NOMO-1 treated with DMSO at 0.1 percent for 48 hours (cell line): ENCODE data around the gene RAB8A.

Source experiments
- DNase-seq: peaks from one replicate; lab custom pipeline; 2025; ENCODE audit not compliant: unreplicated experiment; lab: John Stamatoyannopoulos, UW

RAB8A gene

DNA sequence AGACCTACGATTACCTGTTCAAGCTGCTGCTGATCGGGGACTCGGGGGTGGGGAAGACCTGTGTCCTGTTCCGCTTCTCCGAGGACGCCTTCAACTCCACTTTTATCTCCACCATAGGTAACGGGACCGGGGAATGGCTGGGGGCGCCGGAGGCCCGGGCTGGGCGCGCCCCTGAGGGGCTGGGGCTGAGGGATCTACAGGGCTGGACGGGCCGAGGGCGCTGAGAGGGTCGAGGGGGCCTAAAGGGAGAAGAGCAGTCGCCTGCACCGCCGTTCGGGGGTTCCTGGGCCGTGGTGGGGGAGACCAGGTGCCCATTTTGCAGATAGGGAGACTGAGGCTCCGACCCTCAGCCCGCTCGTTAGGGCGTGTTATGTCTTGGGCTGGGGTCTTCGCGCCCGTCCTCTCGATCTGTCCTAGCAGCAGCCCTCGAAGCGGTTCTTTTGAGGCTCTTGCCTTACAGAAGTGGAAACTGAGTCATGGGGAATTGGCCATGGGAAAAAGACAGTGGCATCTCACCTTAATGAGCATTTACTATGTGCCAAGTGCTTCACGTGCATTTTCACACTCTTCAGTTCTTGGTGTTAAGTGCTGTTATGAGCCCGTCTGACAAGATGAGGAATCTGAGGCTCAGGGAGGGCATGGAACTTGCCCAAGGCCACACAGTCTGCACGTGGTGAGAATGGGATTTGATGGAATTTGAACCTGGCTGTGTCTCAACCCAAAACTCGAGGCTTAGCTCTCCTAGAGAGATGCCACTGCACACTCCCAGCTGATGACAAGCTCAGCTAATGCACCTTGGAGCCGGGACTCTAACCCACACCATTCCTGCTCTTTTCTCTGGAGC lies 442 bp downstream of the RAB8A start:
- no peak for DNase-seq

DNA sequence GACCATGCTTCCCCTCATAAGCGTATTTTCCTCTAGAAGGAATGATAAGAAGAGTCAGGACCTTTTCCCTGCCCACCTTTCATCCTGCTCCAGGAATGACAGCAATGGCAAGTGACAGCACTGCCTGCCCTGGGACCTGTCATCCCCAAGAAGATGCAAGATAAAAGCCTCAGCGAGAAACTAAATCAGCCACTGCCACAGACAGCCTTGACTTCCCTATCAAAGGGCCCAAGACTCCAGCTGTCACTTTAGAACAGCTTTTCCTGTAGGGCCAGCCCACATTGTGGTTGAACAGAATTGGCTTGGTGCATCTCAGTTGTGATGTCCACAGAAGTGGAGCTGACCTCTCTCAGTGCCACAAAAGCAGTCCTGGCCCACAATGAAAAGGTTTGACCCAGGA lies 1.1 kb downstream of the RAB8A start:
- DNase-seq = peak; percentile 31

DNA sequence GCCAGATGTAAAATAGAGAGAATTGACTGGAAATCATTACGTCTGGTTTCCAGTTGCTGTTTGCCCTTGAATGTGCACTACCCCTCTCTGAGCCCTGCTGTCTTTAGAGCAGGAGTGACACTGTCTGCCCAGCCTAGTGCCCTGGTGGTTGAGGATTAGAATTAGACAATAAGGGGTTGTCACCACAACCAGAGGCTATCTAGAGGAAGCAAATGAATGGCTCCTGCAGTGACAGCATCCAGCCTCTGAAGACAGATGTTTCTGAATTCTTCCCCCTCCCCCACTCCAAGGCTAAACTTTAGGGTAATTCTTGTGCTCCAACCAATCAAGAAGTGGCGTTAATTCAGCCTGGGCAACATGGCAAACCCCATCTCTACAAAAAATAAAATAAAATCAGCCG lies 2.0 kb downstream of the RAB8A start:
- DNase-seq = peak; percentile 30

DNA sequence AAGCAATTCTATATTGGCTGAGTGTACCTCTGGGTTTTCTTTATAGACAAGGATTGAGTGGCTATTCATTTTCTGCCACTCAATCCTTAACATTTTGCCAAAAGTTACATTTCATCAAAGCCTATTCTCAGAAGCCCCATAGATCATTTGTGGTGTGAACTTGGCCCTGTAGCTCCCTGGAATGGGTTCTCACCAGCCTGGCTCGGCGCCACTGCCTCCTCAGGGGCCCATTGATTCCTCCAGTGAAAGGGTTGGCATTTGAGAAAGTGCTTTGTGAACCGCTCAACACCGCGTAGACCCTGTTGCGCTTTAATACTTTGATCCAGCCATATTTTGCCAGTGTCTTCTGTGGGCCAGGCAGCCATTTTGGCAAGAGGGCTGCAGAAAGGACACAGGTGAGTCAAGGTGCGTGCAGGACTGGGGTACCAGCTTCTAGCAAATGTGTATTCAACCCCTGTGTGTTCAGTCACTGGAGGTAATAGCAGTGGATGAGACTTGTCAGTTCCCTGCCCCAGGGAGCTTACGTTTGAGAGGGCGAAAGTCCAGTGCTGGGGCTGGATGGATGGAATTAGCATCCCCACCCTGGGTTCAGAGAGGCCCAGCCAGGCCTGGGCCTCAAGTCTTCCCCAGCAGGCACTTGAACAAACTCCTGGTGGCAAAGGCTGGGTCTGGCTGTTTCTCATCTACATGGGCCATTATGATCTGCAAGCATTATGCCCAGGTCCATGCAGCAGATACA lies 3.8 kb downstream of the RAB8A start:
- no peak for DNase-seq

DNA sequence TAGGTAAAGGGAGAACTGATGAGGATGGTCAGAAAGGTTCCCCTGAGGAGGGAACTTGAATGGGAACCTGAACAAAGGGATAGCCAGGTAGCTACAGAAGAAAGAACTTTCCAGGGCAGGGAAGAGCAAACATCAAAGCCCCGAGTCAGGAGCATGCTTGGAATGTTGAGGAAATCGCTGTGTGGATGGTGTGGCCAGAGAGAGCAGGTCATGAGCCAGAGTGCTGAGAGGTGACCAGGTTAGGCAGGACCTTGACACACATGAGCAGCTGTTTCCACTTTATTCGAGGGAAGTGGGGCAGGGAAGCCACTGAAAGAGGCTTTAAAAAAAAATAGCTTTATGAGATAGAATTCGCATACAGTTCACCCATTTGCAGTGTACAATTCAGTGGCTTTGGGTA lies 4.4 kb downstream of the RAB8A start:
- no peak for DNase-seq

DNA sequence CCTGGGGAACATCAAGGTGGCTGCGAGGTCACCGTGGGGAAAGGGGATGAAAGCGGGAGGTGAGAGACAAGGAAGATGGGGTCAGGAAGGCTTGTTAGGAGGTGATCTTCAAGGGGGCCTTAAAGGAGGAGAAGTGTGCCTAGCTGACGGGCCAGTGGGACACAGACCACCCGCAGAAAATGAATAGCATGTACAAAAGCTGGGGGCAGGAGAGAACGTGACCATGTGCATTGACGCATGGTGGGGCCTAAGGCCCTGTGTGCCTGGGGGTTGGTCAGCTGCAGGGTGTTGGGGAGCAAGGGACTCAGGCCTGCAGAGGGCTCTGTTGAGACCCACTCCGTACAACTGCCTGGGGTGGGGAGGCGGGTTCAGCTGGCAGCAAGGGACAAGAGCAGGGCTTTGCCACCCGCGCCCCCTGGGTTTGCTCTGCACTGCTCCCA lies 5.9 kb downstream of the RAB8A start:
- no peak for DNase-seq

DNA sequence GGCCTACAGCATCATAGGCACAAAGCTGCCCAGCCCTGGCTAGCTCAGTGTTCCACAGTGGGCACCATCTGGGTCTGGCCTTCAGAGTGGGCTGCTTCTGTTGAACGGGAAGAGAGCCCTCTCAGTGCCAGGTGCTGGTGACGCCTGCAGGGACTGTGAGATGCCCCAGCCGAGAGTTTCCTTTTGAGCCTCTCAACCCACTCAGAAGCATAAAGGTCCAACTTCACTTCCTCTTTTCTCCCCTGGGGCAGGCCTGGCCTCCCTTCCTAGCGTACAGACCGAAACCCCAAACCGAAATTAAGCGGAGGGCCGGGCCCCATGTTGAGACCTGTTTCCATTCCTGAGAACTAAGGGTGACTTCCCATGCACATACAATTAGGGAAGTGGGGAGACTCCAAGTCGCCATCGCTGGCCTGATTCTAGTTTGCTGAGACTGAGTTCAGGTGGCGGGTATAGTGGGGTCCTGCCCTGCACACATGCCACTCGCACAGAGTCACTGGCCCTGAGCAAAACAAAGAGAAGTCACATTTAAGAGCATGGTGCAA lies 6.9 kb downstream of the RAB8A start:
- peak; percentile 97 for DNase-seq

DNA sequence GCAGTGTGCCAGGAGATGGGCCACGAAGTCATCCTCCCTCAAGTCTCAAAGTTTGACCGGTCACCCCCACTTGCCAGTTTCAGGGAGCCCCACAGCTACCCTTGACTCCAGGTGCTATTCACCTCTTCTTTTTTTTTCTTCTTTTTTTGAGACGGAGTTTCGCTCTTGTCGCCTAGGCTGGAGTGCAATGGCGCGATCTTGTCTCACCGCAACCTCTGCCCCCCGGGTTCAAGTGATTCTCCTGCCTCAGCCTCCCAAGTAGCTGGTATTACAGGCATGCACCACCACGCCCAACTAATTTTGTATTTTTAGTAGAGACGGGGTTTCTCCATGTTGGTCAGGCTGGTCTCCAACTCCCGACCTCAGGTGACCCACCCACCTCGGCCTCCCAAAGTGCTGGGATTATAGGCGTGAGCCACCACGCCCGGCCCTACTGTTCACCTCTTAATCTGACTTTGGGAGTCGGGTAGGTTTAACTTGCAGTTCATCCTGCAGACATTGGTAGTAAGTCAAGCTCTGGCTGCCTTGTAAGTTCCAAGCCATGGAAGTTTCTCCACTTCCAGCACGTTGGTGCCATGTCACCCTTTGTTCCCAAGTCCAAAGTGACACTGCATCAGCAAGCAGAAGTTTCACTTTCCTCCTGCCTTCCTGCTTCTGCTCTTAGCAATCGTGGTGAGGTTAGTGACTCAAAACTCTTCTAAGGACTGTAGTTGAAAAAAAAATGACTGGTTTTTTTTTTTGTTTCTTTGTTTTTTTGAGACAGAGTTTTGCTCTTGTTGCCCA lies 7.6 kb downstream of the RAB8A start:
- peak; percentile 82 for DNase-seq

DNA sequence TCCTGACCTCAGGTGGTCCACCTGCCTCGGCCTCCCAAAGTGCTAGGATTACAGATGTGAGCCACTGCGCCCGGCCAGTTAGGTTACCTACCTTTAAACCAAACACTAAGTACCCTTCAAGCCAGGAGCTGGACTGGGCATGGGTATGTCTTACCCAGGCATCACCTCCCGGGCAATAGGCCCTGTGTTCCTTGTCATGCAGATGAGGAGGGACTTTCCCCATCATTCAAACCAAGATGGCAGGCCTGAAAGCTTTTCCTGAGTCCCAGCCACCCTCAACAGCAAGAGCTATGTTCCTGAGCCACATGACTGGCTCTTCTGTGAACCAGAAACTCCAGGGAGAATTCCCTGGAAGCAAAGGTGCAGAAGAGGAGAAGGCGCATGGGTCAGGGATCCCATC lies 9.5 kb downstream of the RAB8A start:
- no peak for DNase-seq

DNA sequence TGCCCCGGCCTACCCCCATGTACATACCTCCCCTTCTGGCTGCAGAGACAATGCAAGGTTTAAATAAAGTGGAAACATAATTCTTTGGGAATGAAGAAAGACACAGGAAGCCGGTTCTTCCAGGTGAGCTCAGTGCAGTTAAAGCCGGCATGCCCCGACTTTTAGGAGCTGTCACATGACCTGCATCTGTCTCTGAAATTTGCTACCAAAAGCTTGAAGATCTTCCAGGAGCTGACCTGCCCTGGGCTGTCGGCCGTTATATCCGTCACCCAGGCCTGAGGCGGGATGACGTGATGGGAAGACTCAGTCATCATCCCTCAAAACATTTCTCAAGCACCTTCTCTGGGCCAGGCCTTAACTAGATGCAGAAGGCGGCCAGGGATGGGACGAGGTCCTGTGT lies 10.3 kb downstream of the RAB8A start:
- no peak for DNase-seq

DNA sequence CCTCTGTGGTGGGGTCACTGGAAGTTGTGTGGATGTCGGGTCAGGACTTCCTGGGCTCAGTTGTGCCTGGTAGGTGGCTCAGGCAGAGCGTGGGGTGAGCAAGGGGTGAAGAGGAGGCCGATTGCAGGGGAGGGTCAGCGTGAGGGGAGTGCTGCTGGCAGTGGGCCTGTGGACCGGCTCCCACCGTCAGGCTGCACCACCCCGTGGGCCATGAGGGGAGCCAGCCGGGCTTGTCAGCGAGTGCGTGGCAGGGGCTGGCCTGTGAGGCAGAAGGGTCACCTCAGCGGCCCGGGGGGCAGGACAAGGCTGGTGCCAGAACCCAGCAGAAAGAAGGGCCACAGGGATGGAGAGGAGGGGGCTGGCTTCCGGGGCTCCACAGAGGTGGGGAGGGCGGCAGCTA lies 13.3 kb downstream of the RAB8A start:
- DNase-seq = no peak

DNA sequence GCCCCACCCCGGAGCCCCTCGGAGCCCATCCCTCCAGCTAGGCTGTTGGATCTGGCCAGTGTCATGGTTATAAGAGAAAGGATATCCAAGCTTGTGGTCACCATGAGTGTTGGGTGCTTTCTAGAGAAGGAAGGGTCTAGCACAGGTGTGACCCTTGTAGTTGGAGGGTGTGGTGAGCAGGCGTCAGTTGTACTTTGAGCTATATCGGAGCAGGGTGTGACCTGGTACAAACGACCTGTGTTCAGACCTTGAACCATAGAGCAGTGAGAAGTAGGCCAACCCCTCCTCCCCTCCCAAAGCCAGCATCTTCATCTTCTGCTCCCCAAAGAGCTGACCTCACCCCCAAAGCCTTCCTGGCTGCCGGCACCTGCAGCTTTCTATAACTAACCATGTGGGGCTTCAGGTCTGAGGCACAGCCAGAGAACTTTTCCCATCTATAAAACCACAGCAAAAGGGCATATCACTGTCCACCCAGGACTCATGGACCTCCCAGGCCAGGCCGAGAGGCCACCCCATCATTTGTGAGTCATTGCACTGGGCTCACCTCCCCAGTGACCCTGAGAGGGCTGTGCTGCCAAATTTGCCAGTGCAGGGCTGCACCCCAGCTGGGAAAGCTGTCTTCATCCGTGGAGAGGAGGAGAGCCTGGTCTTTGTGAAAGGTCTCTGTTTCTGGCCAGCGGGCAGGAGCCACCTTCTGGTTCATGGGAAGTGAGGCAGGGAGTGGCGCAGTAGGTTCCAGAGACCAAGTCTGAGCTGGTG lies 14.2 kb downstream of the RAB8A start:
- DNase-seq = no peak

DNA sequence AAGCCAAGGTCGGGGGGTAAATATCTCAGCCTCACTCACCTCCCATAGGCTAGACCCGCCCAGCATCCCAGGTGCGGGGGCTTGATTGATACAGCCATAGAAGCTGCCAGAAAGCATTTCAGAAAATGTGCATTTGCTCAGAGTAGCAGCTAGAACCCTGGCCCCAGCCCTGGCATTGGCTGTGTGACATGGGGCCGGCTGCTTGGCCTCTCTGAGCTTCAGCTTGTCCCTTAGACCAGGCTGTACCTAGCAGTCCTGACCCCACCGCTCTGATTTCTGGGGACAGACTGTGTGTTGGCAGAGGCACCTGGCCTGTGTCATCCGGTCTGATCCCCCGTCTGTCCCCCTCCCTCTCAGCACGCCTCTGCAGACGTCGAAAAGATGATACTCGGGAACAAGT lies 15.4 kb downstream of the RAB8A start:
- no peak for DNase-seq

DNA sequence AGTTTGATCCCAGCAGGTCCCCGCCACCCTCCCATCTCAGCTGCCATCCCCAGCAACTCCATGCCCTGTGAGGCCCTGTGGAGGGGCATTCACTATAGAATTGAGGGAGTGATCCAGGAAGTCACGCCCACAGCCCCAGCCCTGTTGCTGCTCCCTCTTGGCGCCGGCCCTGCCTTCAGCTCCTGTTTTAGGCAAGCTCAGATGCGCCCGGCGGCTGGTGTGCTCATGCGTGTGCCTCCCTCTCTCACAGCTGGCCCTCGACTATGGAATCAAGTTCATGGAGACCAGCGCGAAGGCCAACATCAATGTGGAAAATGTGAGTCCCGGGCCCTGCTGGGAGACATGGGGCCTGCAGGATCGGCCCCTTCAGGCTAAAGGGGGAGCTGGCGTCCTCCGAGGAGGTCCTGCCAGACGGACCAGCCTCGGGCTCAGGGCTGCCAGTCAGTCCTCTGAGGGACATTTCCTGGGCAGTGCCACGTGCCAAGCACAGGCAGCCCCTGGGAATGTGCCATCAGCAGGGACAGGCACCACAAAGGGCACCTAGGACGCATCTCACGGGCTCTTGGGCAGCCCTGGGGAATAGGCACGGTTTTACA lies 16.2 kb downstream of the RAB8A start:
- no peak for DNase-seq

DNA sequence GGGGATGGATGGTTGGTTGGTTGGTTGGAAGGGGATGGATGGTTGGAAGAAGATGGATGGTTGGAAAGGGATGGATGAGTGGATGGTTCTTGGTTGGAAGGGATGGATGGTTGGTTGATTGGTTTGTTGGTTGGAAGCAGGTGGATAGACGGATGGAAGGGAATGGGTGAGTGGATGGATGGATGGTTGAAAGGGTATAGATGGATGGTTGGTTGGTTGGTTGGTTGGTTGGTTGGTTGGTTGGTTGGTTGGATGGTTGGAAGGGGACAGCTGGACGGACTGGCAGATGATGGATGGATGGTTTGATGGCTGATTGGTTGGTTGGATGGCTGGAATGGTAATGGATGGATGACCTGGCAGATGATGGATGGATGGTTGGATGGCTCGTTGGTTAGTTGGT lies 20.0 kb downstream of the RAB8A start:
- no peak for DNase-seq

DNA sequence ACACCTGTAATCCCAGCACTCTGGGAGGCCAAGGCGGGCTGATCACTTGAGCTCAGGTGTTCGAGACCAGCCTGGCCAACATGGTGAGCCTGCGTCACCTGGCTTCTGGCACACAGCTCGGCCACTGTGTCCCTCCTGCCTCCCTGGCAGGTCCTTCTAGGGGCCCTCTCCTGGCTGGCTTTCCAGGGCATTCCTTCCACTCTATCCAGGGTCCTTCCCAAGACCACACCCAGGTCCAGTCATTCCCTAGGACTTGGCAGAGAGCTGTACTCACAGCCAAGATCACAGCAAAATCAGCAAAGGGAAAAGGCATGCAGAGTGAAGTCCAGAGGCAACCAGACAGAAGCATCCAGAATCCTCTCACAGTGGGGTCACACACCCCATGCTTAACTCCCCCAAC lies 22.1 kb downstream of the RAB8A start:
- no peak for DNase-seq

DNA sequence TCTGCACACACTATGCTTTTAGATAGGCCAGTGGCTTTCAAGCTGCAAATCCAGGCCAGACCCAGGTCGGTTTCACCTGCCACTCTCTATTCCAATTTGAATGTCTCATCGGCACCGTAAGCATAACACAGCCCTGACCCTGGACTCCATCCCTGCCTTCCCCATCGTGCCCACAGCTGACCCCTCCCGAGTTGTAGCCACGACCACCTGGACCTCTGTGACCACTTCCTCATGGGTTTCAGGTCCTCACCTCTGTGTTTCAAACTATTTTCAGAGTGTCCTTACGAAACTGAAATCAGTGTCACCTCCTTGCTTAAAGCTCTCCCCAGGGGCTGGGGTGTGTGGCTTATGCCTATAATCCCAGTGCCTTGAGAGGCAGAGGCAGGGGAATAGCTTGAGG lies 22.8 kb downstream of the RAB8A start:
- DNase-seq = no peak

DNA sequence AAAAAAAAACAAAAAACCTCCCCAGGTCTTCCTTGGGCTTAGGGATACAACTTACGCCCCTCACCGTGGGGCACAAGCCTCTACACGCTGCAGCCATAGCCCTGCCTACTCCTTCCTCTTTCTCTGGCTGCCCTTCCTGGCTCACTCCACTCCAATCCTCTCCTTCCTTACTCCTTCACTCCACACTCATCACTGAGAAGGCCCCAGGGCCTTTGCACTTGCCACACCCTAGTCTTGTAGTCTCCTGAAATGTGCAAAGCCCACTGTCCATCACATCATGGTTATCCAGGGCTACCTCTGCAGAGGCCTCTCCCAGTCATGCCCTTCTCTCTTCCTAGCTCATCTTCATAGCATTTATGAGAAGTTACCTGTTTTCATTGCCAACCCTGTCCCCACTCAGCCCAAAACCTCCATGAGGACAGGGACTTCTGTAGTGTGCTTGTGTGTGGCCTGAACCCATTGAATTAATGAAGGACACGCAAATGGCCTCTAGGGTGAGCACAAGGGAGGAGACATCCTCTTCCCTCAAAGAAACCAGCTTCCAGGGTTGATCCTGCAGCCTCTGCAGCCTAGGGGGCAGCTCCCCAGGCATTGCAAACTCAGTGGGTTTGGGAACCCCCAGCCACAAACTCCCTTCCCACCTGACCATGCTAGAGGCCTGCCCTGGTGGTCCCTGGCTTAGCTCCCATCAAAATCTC lies 23.9 kb downstream of the RAB8A start:
- DNase-seq = no peak

DNA sequence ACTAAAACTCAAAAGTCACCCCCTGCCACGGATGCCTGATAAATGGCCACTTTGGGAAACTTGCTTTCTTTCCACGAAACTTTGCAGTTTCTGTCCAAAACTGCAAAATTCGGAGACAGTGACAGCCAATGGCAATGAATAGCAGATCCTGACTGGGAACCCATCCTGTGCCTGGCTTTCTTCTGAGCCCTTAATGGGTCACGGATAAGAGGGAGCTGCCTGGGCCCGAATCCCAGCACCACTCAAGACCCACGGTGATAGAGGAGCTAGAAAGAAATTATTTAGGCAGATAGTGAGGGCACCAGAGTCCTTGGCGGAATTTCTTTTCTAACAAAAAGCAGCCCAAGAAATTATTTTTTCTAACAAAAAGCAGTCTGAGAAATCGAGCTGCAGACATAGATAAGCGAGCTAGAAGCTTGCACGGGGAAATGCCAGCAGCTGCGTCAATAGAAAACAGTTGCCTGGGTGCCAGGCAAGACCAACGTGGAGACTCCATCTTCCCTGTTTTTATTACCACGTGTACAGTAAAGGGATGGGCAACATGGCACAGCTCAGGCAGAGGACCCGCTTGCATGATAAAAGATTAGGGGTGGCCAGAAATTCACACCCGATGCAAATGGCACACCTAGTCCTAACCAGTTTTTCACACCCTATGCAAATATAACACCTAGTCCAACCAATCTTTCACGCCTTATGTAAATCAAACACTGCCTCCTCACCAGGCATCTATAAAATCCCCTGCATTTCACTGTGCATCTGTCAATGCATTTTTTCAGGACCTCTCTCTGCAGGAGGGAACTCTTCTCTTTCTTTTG lies 24.7 kb downstream of the RAB8A start:
- no peak for DNase-seq
